A673 (cell line): ENCODE measurements around the gene ZMAT5.

ENCODE experiments used
- CTCF ChIP-seq: fragments of 300-800, 200-600 bp; sonication (generic); conservative IDR thresholded peaks from 2 replicates; pipeline ENCODE4 v1.5.1; 2017; ENCODE audit warnings: low read depth, mild to moderate bottlenecking, antibody characterized with exemption, low read length, moderate library complexity, mixed read lengths
- EZH2 ChIP-seq: fragments of 200-600 bp; sonication (generic); IDR thresholded peaks from 2 replicates; pipeline ENCODE4 v1.6.1; 2017; ENCODE audit warnings: borderline replicate concordance, low read depth, mild to moderate bottlenecking, mixed read lengths, antibody characterized with exemption, low read length; ENCODE audit not compliant: poor library complexity, severe bottlenecking

GRCh38 chr22:29727131-29727523, 39.7 kb downstream of the ZMAT5 start:
- TF ChIP-seq CTCF (peak; percentile 51), EZH2 (no peak)
